ENCODE data around the gene MRGPRD.

GRCh38 chr11:68941324-68942094 is 39.3 kb downstream of the MRGPRD start:
- no peak for TF ChIP-seq CTCF (IDR thresholded peaks at IDR 0.05)
- no peak for TF ChIP-seq POLR2AphosphoS5 (IDR thresholded peaks at IDR 0.05)
- no peak for TF ChIP-seq POLR2A (IDR thresholded peaks at IDR 0.05)
- TF ChIP-seq EP300 (IDR thresholded peaks at IDR 0.05) = no peak

Data from suprapubic skin (tissue), 4 donors.